ENCODE results near the gene PGGHG.

DNA sequence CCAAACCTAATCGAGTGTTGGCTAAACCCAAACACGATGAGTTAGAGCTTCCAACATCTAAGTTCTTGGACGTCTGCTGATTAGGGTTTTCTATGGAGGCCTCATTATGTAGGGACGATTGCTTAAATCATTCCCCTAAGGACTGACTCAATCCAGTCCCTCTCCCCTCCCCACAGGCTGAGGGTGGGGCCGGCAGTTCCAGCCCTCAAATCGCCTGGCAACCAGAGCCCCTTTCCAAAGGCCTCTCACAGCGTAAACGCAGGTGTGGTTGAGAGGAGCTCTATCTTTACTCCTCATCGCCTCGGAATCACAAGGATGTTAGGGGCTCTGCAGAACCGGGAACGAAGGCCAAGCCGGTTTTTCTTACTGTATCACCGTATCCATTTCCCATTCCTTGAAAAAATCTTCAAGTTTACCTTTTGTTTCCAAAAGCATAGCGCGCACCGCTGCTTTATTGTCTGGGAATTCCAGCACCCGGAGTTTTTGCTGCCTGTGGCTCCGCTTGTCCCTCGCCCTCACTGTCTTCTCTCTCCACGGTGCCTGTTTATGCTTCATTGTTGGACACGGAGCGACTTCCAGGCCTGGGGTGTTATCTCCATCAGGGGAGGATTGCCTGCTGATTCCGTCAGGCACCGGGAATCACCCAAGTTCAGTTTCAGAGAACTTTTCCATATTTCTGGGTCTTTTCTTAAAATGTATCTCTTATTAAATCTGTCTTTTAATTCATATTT lies 45.5 kb downstream of the PGGHG start:
- TF ChIP-seq CTCF (IDR thresholded peaks at IDR 0.05) = no peak
- no peak for TF ChIP-seq POLR2A (IDR thresholded peaks at IDR 0.05)
